ENCODE results near the gene HLCS. TPM values are rescaled to one million over a fixed set of nuclear protein-coding genes. Genes with fewer than 3 reads are reported as not detected.

The HLCS gene
- total RNA-seq, 1 donor from 2014 or later, result 25.0 TPM

- Histone ChIP-seq H3K9me3 (ENCODE audit: low read depth) (no peaks in the 10 kb centered on the region), H3K36me3 (no peaks in the 10 kb centered on the region), H4K20me1 (ENCODE audit: low read depth) (no peaks in the 10 kb centered on the region), H3F3A (ENCODE audit: low read depth) (no peaks in the 10 kb centered on the region), H3K4me1 (no peaks in the 10 kb centered on the region), H3K4me3 (no peak overlapping the region), H3K27ac (no peak overlapping the region), H2AFZ (replicated peaks) (no peak overlapping the region), H3K9ac (no peak overlapping the region), H3K27me3 (no peaks in the 10 kb centered on the region), H3K79me2 (ENCODE audit: low read depth) (no peaks in the 10 kb centered on the region), H3K4me2 (no peak overlapping the region)
- H3K27ac Mint-ChIP-seq, result no peak overlapping the region
- H3K4me1 Mint-ChIP-seq, result peaks cover 14% of the 10 kb centered on the region
- H3K27me3 Mint-ChIP-seq (ENCODE audit: insufficient read depth, low read depth), result peaks cover 6% of the 10 kb centered on the region
- no peaks in the 10 kb centered on the region for H3K9me3 Mint-ChIP-seq
- no peak overlapping the region for H3K4me3 Mint-ChIP-seq
- no peak for DNase-seq (ENCODE audit: low spot score)
- peaks cover 2% of the 10 kb centered on the region for H3K36me3 Mint-ChIP-seq
- TF ChIP-seq EZH2phosphoT487 (IDR thresholded peaks at IDR 0.05), result no peak
- TF ChIP-seq CTCF (IDR thresholded peaks at IDR 0.05), result no peak
- TF ChIP-seq EZH2 (IDR thresholded peaks at IDR 0.05), result no peak
Observed at GRCh38 chr21:36908260-36908908, 58.1 kb downstream of the HLCS start.

- Histone ChIP-seq H3K27ac (no peak overlapping the region), H3K79me2 (ENCODE audit: low read depth) (no peaks in the 10 kb centered on the region), H3K36me3 (no peaks in the 10 kb centered on the region), H3K27me3 (no peaks in the 10 kb centered on the region), H3K4me2 (no peak overlapping the region), H3F3A (ENCODE audit: low read depth) (no peaks in the 10 kb centered on the region), H2AFZ (replicated peaks) (no peak overlapping the region), H3K4me1 (no peaks in the 10 kb centered on the region), H3K4me3 (no peak overlapping the region), H3K9ac (no peak overlapping the region), H3K9me3 (ENCODE audit: low read depth) (no peaks in the 10 kb centered on the region), H4K20me1 (ENCODE audit: low read depth) (no peaks in the 10 kb centered on the region)
- DNase-seq (ENCODE audit: low spot score), result no peak
- H3K4me3 Mint-ChIP-seq, result no peak overlapping the region
- H3K27ac Mint-ChIP-seq, result no peak overlapping the region
- H3K36me3 Mint-ChIP-seq, result peaks cover 2% of the 10 kb centered on the region
- TF ChIP-seq EZH2phosphoT487 (IDR thresholded peaks at IDR 0.05) (no peak), EZH2 (IDR thresholded peaks at IDR 0.05) (no peak), CTCF (IDR thresholded peaks at IDR 0.05) (no peak)
- no peaks in the 10 kb centered on the region for H3K9me3 Mint-ChIP-seq
- peaks cover 1% of the 10 kb centered on the region for H3K4me1 Mint-ChIP-seq
- H3K27me3 Mint-ChIP-seq (ENCODE audit: insufficient read depth, low read depth), result no peaks in the 10 kb centered on the region
Observed at GRCh38 chr21:36904093-36904666, 62.3 kb downstream of the HLCS start.

DNA sequence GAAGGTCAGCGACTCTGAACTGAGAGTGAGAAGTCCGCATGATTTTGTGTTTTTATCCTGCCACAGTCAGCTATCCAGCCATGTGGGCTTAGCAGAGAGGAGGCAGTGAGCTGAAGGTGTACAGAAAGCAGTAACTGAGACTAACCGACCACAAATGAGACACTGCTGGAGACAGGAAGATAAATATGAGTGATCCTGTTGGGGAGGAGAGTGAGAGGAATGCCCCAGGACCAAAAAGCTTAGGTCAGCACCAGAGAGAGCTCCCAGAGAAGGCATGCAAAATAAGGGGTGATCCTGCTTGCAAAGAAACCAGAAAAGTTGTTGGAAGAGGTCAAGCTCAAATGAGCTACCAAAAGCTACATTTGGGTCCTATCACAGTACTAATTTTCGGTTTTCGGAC is 63.7 kb downstream of the HLCS start:
- no peaks in the 10 kb centered on the region for H3F3A ChIP-seq (ENCODE audit: low read depth)
- TF ChIP-seq EZH2phosphoT487 (IDR thresholded peaks at IDR 0.05), result no peak
- TF ChIP-seq CTCF (IDR thresholded peaks at IDR 0.05), result no peak
- TF ChIP-seq EZH2 (IDR thresholded peaks at IDR 0.05), result no peak
- H2AFZ ChIP-seq (replicated peaks), result no peak overlapping the region

More for the DNA sequence above, 63.7 kb downstream of the HLCS start:
- no peaks in the 10 kb centered on the region for H3K27me3 ChIP-seq
- Mint-ChIP-seq H3K9me3 (no peaks in the 10 kb centered on the region), H3K27me3 (ENCODE audit: insufficient read depth, low read depth) (no peaks in the 10 kb centered on the region), H3K4me1 (no peaks in the 10 kb centered on the region), H3K36me3 (peaks cover 2% of the 10 kb centered on the region), H3K27ac (no peak overlapping the region), H3K4me3 (no peak overlapping the region)
- no peaks in the 10 kb centered on the region for H4K20me1 ChIP-seq (ENCODE audit: low read depth)
- no peaks in the 10 kb centered on the region for H3K36me3 ChIP-seq
- no peak for DNase-seq (ENCODE audit: low spot score)
- H3K4me1 ChIP-seq, result no peaks in the 10 kb centered on the region
- H3K9ac ChIP-seq, result no peak overlapping the region
- H3K4me2 ChIP-seq, result no peak overlapping the region
- no peak overlapping the region for H3K27ac ChIP-seq
- H3K4me3 ChIP-seq, result no peak overlapping the region
- no peaks in the 10 kb centered on the region for H3K79me2 ChIP-seq (ENCODE audit: low read depth)
- H3K9me3 ChIP-seq (ENCODE audit: low read depth), result no peaks in the 10 kb centered on the region
